GM06990 (cell line): ENCODE measurements around the gene ENTREP3.

Experiments used
- DNase-seq: peaks from one replicate; pipeline ENCODE4 v3.0.0-alpha.2; 2011; ENCODE audit not compliant: insufficient read length; ENCODE audit errors: extremely low read depth
- H3K27me3 ChIP-seq: replicated peaks from 2 replicates; pipeline ENCODE4 v1.6.0; 2011; ENCODE audit warnings: low read length; ENCODE audit not compliant: control insufficient read depth, insufficient read depth
- H3K36me3 ChIP-seq: 2 replicates; pipeline ENCODE4 v1.5.1; 2011; ENCODE audit warnings: low read length; ENCODE audit not compliant: control insufficient read depth, insufficient read depth
- H3K4me3 ChIP-seq: replicated peaks from 2 replicates; pipeline ENCODE4 v1.5.1; 2011; ENCODE audit warnings: low read depth, mild to moderate bottlenecking, control low read depth, low read length
- TF ChIP-seq, protein P1 (sequence below): IDR thresholded peaks from 2 replicates; pipeline ENCODE4 v1.5.1; 2011; ENCODE audit warnings: low read length, control low read depth, mild to moderate bottlenecking, inconsistent platforms; ENCODE audit not compliant: insufficient read depth, poor library complexity, severe bottlenecking

Gene ENTREP3

DNA sequence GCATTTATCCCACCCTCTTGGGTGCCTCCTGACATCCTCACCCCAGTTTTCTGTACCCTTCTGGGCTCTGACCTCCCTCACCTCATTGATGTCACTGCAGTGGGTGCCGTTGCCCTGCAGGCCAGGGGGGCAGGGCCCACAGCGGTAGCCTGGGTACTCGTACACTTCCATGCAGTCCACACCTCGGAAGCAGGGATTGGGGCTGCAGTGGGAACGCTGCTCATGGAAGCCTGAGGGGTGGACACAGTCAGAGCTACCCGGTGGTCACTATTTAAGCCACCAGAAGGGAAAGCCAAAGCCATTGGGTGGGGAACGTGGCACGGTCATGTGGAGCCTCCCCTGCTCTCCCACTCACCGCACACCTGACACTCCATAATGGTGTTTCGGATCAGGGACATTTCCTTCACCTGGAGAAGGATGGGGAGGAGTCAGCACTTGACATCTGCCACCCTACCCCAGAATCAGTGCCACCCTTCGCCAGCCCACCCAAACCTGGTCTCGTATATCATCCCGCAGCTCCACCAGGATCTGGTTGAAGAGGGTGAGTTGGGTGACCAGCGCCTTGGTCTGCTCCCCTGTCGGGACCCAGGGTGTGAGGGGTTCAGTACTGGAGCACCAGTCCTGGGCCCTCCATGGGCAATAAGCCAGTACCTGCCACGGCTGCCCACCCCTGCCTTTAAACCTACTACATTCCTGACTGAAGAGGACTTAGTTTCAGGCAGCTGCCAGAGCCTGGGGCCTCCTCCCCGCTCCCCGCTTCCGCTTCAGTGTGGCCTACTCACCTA, 52.4 kb downstream of the ENTREP3 start:
- Histone ChIP-seq H3K4me3 (no peak overlapping the region), H3K36me3 (no peaks in the 10 kb centered on the region), H3K27me3 (no peaks in the 10 kb centered on the region)
- TF ChIP-seq, protein P1, sequence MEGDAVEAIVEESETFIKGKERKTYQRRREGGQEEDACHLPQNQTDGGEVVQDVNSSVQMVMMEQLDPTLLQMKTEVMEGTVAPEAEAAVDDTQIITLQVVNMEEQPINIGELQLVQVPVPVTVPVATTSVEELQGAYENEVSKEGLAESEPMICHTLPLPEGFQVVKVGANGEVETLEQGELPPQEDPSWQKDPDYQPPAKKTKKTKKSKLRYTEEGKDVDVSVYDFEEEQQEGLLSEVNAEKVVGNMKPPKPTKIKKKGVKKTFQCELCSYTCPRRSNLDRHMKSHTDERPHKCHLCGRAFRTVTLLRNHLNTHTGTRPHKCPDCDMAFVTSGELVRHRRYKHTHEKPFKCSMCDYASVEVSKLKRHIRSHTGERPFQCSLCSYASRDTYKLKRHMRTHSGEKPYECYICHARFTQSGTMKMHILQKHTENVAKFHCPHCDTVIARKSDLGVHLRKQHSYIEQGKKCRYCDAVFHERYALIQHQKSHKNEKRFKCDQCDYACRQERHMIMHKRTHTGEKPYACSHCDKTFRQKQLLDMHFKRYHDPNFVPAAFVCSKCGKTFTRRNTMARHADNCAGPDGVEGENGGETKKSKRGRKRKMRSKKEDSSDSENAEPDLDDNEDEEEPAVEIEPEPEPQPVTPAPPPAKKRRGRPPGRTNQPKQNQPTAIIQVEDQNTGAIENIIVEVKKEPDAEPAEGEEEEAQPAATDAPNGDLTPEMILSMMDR: no peak
- DNase-seq: no peak

DNA sequence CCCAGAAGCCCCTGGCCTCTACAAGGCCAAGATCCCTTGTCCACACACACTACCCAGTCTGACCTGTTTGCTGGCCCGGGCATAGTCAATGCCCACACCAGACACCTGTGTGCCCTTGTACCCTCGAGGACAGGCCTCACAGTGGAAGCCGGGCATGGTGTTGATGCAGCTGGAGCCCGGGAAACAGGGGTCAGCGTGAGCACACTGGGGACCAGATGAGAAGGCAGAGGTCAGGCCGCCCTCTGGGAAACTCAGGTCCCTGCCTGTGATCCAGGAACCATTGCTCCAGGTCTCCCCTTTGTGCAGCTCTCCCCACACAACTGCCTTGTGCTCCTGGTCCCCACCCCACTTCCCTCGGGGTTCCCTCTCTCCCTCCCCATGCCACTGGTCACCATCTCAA, 53.1 kb downstream of the ENTREP3 start:
- TF ChIP-seq, protein P1: no peak
- Histone ChIP-seq H3K4me3 (no peak overlapping the region), H3K27me3 (no peaks in the 10 kb centered on the region), H3K36me3 (no peaks in the 10 kb centered on the region)
- no peak for DNase-seq

DNA sequence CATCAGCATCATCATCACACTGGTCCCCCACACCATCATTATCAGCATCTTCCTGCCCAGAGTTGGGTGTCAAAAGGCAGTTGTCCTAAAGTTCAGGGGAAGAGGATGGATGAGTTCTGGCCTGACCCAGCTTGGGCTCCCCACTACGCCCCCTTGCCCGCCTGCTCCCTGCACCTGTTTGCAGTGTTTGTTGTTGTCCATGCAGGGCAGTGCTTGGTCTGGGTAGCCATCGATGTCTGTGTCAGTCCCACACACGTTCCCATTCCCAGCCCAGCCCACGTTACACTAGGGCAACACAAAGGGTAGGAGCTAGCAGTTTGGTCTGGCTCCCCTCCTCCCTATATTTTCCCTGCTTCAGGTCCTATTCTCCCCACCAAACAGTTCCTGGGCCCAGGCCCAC, 54.4 kb downstream of the ENTREP3 start:
- H3K27me3 ChIP-seq: no peaks in the 10 kb centered on the region
- DNase-seq: no peak
- H3K4me3 ChIP-seq: no peak overlapping the region
- TF ChIP-seq, protein P1: no peak
- H3K36me3 ChIP-seq: no peaks in the 10 kb centered on the region

DNA sequence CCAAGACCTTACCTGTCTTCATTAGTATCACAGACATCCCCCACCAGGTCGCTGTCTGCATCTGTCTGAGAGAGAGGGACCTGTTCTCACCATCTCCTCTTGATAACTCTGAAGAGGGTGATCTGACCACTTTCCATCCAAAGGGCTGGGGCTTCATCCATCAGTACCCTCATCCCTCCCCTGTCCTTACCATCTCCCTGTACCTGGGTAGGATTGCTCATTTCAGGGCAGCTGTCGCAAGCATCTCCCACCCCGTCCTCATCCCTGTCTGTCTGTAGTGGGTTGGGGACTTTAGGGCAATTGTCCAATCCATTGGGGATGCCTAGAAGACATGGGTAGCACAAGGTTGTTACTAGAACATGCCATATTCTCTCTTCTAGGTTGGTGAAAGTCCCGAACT, 55.5 kb downstream of the ENTREP3 start:
- TF ChIP-seq, protein P1: no peak
- H3K27me3 ChIP-seq: no peaks in the 10 kb centered on the region
- no peaks in the 10 kb centered on the region for H3K36me3 ChIP-seq
- H3K4me3 ChIP-seq: no peak overlapping the region
- no peak for DNase-seq

DNA sequence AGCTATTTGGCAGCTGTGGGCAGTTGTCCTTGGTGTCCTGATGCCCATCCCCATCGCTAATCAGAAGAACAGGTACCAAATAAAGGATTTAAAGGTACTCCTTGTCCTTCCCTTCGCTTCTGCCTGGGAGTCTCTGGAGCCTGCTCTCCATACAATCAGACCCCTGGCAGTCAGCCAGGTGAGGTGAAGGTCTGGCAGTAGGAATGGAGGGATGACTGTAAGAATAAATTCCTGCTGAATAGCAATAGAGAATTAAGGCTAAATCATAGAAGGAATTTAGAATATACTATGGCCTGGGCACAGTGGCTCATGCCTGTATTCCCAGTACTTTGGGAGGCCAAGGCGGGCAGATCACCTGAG, 56.8 kb downstream of the ENTREP3 start:
- TF ChIP-seq, protein P1: no peak
- Histone ChIP-seq H3K27me3 (no peaks in the 10 kb centered on the region), H3K36me3 (no peaks in the 10 kb centered on the region)

More for the DNA sequence above, 56.8 kb downstream of the ENTREP3 start:
- no peak for DNase-seq
- no peak overlapping the region for H3K4me3 ChIP-seq
